MM.1S (cell line): Measurements from ENCODE around the gene CYTL1.

ENCODE experiments used
- DNase-seq: peaks from one replicate; pipeline ENCODE4 v3.0.0-alpha.2; 2015
- H2AFZ ChIP-seq: fragments of 300-600 bp; sonication (generic); 2 replicates; pipeline ENCODE4 v1.6.0; 2016; ENCODE audit warnings: antibody characterized with exemption, low read length
- H3F3A ChIP-seq: fragments of 300-600 bp; sonication (generic); 2 replicates; pipeline ENCODE4 v1.6.1; 2016; ENCODE audit warnings: mild to moderate bottlenecking, antibody characterized with exemption, low read length, moderate library complexity, mixed read lengths; ENCODE audit not compliant: insufficient read depth
- H3K27ac ChIP-seq: fragments of 300-600 bp; sonication (generic); 2 replicates; pipeline ENCODE4 v1.5.1; 2016; ENCODE audit warnings: mild to moderate bottlenecking, low read length
- H3K27me3 ChIP-seq: fragments of 300-600 bp; sonication (generic); replicated peaks from 2 replicates; pipeline ENCODE4 v1.6.0; 2016; ENCODE audit warnings: low read length; ENCODE audit not compliant: insufficient read depth
- H3K36me3 ChIP-seq: fragments of 300-600 bp; sonication (generic); replicated peaks from 2 replicates; pipeline ENCODE4 v1.6.1; 2016; ENCODE audit warnings: mild to moderate bottlenecking, low read length, mixed read lengths; ENCODE audit not compliant: insufficient read depth
- H3K4me1 ChIP-seq: fragments of 300-600 bp; sonication (generic); 2 replicates; pipeline ENCODE4 v1.6.1; 2016; ENCODE audit warnings: low read length, mixed read lengths
- H3K4me2 ChIP-seq: fragments of 300-600 bp; sonication (generic); 2 replicates; pipeline ENCODE4 v1.6.0; 2016; ENCODE audit warnings: low read depth, low read length
- H3K4me3 ChIP-seq: fragments of 300-600 bp; sonication (generic); 2 replicates; pipeline ENCODE4 v1.5.1; 2016; ENCODE audit warnings: low read length, mixed read lengths
- H3K79me2 ChIP-seq: fragments of 300-600 bp; sonication (generic); 2 replicates; pipeline ENCODE4 v1.6.1; 2016; ENCODE audit warnings: mixed run types, low read length, mixed read lengths
- H3K9ac ChIP-seq: fragments of 300-600 bp; sonication (generic); 2 replicates; pipeline ENCODE4 v1.6.1; 2016; ENCODE audit warnings: low read length, mixed read lengths
- H3K9me2 ChIP-seq: fragments of 300-600 bp; sonication (generic); replicated peaks from 2 replicates; pipeline ENCODE4 v1.6.1; 2016; ENCODE audit warnings: mild to moderate bottlenecking, low read length, mixed read lengths; ENCODE audit not compliant: insufficient read depth
- H3K9me3 ChIP-seq: fragments of 300-600 bp; sonication (generic); replicated peaks from 2 replicates; pipeline ENCODE4 v1.6.1; 2016; ENCODE audit warnings: mild to moderate bottlenecking, low read length, mixed read lengths; ENCODE audit not compliant: insufficient read depth
- H4K20me1 ChIP-seq: fragments of 300-600 bp; sonication (generic); 2 replicates; pipeline ENCODE4 v1.6.1; 2016; ENCODE audit warnings: mild to moderate bottlenecking, low read length, moderate library complexity, mixed read lengths; ENCODE audit not compliant: insufficient read depth
- EZH2 ChIP-seq: fragments of 300-600 bp; sonication (generic); optimal IDR thresholded peaks from 2 replicates; pipeline ENCODE3; 2017; ENCODE audit warnings: low read depth, mild to moderate bottlenecking, antibody characterized with exemption, low read length, mixed read lengths
- EZH2phosphoT487 ChIP-seq: fragments of 300-600 bp; sonication (generic); IDR thresholded peaks from 2 replicates; pipeline ENCODE4 v1.6.1; 2018; ENCODE audit warnings: antibody characterized with exemption, low read length
- TF ChIP-seq, protein P1 (sequence below): fragments of 300-600 bp; sonication (generic); IDR thresholded peaks from 2 replicates; pipeline ENCODE4 v1.5.1; 2016; ENCODE audit warnings: antibody characterized with exemption, low read length, mixed read lengths

The CYTL1 gene

DNA sequence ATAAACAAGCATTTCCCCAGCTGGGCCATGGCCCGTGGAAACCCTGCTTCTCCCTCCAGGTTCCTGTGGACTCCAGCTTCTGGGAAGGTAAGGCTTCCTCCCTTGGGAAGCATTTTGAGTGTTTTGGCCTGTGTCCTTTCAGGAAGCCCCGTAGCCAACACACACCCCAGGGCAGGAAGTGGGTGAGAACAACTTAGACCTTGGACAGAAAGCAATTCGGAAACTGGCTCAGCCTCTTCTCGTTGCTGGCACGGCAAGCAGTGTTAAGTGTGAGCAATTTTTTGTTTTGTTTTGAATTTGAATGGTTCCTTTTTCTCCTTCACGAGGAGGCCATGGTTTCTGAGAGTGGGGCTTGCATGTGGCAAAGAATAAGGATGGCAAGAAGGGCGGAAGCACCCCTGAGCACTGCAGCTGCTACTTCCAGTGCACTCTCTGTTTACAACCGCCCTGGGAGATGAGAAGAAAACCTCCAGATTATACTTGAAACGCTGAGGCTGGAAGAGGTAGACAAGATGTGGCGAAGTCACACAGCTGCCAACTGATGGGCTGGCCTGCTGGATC, 14.1 kb upstream of the CYTL1 start:
- Histone ChIP-seq H3K79me2 (no peaks in the 10 kb centered on the region), H3K36me3 (no peaks in the 10 kb centered on the region), H3K4me2 (no peak overlapping the region), H3K9ac (no peak overlapping the region), H4K20me1 (no peaks in the 10 kb centered on the region), H3K4me1 (peaks cover 17% of the 10 kb centered on the region), H3K27ac (no peak overlapping the region), H3K9me3 (no peaks in the 10 kb centered on the region), H3K4me3 (no peak overlapping the region), H3K27me3 (no peaks in the 10 kb centered on the region), H3F3A (peaks cover 13% of the 10 kb centered on the region), H3K9me2 (no peaks in the 10 kb centered on the region), H2AFZ (no peak overlapping the region)
- DNase-seq = no peak
- TF ChIP-seq, protein P1, sequence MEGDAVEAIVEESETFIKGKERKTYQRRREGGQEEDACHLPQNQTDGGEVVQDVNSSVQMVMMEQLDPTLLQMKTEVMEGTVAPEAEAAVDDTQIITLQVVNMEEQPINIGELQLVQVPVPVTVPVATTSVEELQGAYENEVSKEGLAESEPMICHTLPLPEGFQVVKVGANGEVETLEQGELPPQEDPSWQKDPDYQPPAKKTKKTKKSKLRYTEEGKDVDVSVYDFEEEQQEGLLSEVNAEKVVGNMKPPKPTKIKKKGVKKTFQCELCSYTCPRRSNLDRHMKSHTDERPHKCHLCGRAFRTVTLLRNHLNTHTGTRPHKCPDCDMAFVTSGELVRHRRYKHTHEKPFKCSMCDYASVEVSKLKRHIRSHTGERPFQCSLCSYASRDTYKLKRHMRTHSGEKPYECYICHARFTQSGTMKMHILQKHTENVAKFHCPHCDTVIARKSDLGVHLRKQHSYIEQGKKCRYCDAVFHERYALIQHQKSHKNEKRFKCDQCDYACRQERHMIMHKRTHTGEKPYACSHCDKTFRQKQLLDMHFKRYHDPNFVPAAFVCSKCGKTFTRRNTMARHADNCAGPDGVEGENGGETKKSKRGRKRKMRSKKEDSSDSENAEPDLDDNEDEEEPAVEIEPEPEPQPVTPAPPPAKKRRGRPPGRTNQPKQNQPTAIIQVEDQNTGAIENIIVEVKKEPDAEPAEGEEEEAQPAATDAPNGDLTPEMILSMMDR = no peak
- TF ChIP-seq EZH2phosphoT487 = no peak
- TF ChIP-seq EZH2 = no peak

DNA sequence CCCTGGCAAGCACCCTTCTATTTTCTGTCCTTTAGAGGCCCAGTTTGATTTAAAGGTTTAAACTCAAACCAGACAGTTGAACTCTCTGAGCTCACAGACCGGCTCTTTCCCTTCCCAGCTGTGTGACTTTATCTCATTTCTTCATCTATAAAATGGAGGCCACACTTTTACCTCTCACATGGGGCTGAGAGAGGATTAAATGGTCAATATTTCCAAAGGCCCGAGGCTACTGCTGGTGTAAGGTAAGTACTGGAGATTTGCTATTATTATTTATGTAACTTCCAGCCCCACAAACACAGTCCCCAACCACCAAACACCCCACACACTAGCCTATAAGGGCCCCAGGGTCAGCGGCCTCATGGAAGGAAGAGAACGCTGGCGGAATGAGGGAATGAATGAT, 13.6 kb upstream of the CYTL1 start:
- Histone ChIP-seq H3K9me2 (no peaks in the 10 kb centered on the region), H3F3A (peaks cover 13% of the 10 kb centered on the region), H3K4me1 (peaks cover 17% of the 10 kb centered on the region), H2AFZ (no peak overlapping the region), H3K36me3 (no peaks in the 10 kb centered on the region), H3K79me2 (no peaks in the 10 kb centered on the region), H3K27me3 (no peaks in the 10 kb centered on the region), H3K9me3 (no peaks in the 10 kb centered on the region), H3K27ac (no peak overlapping the region), H4K20me1 (no peaks in the 10 kb centered on the region), H3K4me3 (no peak overlapping the region), H3K4me2 (no peak overlapping the region), H3K9ac (no peak overlapping the region)
- TF ChIP-seq EZH2phosphoT487 (no peak), EZH2 (no peak)
- TF ChIP-seq, protein P1 = no peak
- no peak for DNase-seq

DNA sequence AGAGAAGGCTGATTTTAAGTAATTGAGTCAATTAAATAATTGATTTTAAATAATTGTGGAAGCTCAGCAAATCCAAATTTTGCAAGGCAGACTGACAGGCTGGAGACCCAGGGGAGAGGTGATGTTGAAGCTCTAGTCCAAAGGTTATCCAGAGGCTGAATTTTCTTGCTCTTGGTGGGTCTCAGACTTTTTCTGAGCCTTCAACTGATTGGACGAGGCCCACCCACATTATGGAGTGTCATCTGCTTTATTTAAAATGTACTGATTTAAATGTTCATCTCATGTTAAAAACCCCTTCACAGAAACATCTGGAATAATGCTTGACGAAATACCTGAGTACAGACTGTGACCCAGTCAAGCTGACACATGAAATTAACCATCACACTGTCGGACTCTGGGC, 11.7 kb upstream of the CYTL1 start:
- Histone ChIP-seq H2AFZ (no peak overlapping the region), H3K9ac (no peak overlapping the region), H3K79me2 (no peaks in the 10 kb centered on the region), H3K27ac (no peak overlapping the region), H3F3A (peaks cover 7% of the 10 kb centered on the region), H3K9me2 (no peaks in the 10 kb centered on the region), H3K4me2 (no peak overlapping the region), H3K36me3 (no peaks in the 10 kb centered on the region), H3K4me1 (peaks cover 11% of the 10 kb centered on the region), H3K4me3 (no peak overlapping the region), H4K20me1 (no peaks in the 10 kb centered on the region), H3K9me3 (no peaks in the 10 kb centered on the region), H3K27me3 (no peaks in the 10 kb centered on the region)
- DNase-seq = no peak
- TF ChIP-seq, protein P1 = no peak
- no peak for TF ChIP-seq EZH2phosphoT487
- no peak for TF ChIP-seq EZH2
